ENCODE results near the gene SDK1.

DNA sequence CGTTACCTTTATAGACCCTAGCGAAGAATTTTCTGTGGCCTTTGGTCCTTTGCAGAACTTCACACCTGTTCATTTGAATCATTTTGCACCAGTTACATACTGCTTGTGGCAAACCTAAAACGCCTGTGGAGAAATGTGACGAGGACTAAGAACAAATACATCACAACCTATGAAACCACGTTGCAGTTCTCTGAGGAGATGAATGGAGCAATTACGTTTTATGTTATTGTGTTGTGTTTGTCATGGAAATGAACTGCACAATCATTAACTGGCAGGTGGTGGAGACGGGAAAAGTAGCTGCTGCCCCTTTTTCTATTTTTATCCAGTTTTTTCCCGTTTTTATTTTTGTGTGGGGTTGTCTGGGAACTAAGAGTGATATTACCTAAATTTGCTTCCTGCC lies 505.5 kb downstream of the SDK1 start:
- no peak for TF ChIP-seq POLR2A (IDR thresholded peaks at IDR 0.05; ENCODE audit: low read length)
- TF ChIP-seq GATA1 (IDR thresholded peaks at IDR 0.05; ENCODE audit: low read depth, low read length), result no peak
